Activated T-helper 1 cell treated with Interleukin-2 at 50 U/mL for 16 hours (primary cell): Measurements from ENCODE around the gene NECTIN1.

ENCODE experiments used
- DNase-seq: peaks from one replicate; pipeline ENCODE4 v3.0.0-alpha.2; 2020; ENCODE audit warnings: low read depth

The NECTIN1 gene, protein sequence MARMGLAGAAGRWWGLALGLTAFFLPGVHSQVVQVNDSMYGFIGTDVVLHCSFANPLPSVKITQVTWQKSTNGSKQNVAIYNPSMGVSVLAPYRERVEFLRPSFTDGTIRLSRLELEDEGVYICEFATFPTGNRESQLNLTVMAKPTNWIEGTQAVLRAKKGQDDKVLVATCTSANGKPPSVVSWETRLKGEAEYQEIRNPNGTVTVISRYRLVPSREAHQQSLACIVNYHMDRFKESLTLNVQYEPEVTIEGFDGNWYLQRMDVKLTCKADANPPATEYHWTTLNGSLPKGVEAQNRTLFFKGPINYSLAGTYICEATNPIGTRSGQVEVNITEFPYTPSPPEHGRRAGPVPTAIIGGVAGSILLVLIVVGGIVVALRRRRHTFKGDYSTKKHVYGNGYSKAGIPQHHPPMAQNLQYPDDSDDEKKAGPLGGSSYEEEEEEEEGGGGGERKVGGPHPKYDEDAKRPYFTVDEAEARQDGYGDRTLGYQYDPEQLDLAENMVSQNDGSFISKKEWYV

GRCh38 chr11:119728651-119729580 is at the start of gene NECTIN1:
TSS of gene NECTIN1 (minus strand) at chr11:119729200. CDS start at chr11:119728553, 647 bp downstream.
- DNase-seq, result peak; percentile 68

DNA sequence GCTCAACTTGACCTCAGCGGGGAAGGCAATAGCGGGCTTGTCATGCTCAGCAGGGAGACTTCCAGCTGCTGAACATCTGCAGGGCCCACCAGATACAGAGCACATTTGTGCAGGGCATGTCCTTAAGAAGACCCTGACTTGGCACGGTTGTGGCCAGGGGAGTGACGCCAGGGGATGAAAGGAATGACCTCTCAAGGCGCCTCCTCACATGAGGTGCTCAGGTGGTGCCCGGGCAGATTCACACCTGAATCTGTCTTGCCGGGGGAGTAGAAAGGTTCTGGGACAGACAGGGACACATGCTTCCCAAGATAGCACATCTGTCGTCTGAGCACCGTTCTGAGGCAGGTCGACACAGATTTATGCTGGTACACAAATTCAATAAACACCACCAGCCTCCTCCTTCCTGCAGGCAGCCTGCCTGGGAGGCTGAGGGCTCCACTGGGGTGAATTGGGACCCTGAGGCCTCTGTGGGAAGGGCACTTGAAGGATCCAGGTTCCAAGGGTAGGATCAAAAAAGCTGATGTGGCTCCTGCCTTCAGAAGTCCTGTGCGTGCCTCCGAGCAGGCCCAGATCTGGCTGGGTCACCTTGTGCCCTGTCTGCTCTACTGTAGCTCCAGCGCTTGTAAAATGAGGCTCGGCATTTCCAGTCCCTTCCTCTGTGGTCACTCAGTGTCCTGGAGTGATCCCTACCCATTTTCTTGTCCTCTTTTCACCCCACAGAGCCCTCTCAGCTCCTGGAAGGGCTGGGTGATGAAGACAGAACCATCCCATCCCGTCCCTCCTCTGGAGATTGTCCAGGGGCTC is 49.6 kb upstream of the NECTIN1 start:
- no peak for DNase-seq

DNA sequence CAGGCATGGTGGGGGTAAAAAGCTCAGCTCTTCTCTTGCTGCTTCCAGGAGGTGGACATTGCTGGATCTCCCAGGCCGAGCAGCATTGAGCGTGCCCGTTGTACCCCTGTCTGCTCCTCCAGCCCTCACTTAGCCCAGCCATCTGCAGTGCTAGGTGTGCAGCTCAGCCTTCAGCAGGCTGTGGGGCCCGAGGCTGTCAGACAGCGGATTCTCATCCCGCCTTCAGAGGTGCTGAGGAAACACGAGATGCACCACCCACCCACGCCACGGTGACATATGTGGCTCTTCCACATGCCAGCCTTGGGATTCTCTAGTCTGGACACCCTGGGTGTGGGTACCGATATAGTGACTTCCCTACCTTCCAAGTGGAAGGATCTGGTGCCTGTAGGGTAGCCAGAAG is 48.9 kb upstream of the NECTIN1 start:
- no peak for DNase-seq

DNA sequence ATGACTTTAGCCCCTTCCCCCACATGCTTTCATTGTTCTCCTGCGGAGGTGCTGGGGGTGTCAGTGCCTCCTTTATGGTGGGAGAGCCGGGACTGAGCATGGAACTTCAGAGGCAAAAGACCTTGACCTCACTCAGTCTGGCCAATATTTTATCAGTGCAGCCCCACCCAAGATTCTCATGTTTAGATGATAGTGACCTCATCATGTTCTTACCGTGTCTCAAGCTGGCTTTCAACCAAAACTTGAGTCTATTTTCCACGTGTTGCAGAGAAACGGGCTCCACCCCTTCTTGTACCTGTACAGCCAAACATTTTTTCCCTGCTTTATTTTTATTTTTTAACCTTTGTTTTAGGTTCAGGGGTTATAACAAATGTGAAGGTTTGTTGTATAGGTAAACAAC is 47.7 kb upstream of the NECTIN1 start:
- DNase-seq, result no peak

GRCh38 chr11:119776031-119776636 is 47.1 kb upstream of the NECTIN1 start:
- DNase-seq, result no peak

DNA sequence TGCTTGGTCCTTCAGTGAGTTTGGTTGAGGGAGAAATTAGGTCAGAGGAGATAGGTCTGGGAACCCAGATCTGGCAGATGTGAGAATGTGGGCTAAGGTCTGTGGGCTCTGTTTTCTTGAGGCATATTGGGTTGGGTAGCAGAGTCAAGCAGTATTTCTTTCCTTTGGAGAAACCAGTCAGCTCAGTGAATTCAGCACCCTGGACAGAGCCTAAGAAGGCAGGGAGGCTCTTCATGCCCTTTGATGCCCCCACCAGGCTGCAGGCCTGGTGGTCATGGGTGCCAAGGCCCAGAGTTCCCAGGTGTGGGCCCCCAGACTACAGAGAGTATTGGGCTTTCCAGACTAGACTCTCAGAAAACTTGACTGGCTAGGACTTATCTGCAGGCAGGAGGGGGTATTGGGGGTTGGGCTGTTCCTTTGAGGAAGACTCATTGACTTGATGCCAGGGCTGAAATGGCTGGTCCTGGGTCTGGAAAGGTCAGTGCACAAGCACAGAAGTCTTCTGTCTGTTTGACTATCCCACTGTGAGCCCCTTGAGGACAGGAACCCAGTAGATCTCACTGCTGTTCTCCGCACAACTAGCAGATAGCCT is 45.3 kb upstream of the NECTIN1 start:
- DNase-seq, result no peak

- no peak for DNase-seq
These were observed 43.8 kb upstream of the NECTIN1 start for GRCh38 chr11:119772641-119773415.

- DNase-seq, result no peak
These were observed 43.1 kb upstream of the NECTIN1 start for GRCh38 chr11:119772076-119772475.

DNA sequence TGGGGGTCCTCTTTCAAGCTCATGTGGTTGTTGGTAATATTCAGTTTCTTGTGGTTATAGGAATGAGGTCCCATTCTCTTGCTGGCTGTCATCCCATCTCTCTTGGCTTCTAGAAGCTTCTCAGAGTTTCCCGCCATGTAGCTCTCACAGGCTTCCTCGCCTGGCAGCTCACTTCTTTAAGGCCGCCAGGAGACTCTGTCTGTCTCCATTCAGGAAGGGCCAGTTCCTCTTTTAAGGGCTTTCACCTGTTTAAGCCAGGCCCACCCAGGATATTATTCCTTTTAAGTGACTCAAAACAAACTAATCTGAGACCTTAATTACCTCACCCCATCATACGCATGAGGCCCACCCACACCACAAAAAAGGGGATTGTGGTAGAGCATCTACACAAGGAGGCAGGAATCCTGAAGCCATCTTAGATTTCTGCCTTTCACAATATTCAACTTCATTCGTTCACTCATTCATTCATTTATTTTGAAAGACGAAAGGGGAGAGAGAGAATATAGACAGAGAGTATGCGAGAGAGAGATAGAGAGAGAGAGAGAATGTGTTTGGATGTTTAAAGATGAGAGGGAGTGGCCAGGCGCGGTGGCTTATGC is 42.3 kb upstream of the NECTIN1 start:
- no peak for DNase-seq

DNA sequence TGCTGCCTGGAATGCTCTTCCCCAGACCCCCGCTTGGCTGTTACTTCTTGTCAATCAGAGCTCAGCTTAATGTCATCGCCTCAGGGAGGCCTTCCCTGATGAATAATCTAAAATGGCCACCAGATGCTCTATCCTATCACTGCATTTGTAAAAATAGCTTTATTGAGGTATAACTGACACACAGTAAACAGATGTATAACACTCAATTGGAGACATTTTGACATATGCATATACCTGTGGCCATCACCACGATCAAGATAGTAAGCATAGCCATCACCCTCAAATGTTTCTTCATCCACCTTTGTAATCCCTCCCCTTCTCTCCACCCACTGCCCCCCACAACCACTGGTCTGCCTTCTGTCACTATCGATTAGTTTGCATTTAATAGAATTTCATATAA is 36.6 kb upstream of the NECTIN1 start:
- DNase-seq, result no peak

- no peak for DNase-seq
These were observed 35.3 kb upstream of the NECTIN1 start for GRCh38 chr11:119764108-119764868.

DNA sequence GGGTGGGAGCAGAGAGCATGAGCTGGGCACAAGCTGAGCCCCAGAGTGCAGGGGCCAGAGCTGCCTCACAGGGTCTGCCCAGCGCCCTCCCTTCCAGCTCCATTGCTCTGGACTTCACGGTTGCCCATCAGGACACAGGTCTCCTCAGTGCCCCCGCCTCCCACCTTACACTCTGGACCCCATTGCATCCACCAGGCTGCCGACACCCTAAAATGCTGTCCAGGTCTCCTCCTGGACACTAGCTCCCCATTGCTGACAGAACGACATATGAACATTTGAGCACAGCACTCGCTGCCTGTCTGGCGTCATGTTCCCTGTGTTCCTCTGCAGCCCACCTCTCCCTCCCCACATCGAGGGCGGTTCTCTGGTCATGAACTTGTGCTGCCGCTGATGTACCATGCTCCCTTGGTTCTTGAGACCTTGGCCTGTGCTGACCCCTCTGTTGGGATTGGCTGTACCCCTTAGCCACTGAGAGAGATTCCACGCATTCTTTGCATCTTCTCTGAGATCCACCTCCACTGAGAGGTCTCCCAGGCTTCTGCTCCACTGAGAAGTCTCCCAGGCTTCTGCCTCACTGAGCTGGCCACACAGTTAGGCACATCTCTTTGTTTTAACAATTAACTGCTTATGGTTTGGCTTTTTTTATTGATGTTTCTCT is 34.2 kb upstream of the NECTIN1 start:
- no peak for DNase-seq

- DNase-seq, result no peak
These were observed 30.9 kb upstream of the NECTIN1 start for GRCh38 chr11:119759747-119760412.

GRCh38 chr11:119759324-119759723 is 30.3 kb upstream of the NECTIN1 start:
- no peak for DNase-seq

DNA sequence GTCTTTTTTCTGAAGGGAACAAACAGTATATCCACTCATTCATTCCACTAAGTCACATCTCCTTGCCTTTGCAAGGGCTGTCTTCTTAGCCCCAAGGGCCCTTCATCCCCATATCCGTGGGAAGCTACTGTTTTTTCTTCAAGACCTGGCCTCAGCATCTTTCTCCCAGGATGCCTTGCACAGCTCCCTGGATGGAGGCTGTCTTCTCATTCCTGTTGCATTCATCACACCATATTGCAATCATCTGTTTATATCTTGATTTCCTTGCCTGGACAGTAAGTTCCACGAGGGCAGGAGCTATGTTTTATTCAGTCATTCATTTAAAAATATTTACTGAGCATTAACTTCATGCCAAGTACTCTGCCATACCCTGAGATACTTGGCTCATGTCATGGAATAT is 29.3 kb upstream of the NECTIN1 start:
- DNase-seq, result no peak

GRCh38 chr11:119757378-119757777 is 28.4 kb upstream of the NECTIN1 start:
- DNase-seq, result no peak

- no peak for DNase-seq
These were observed 27.3 kb upstream of the NECTIN1 start for GRCh38 chr11:119756169-119756865.
